Keratinocyte (primary cell): Measurements from ENCODE around the gene CLCN2. TPM values are rescaled to one million over a fixed set of nuclear protein-coding genes. Genes with fewer than 3 reads are reported as not detected.

ENCODE experiments used
- DNase-seq: peaks from one replicate; pipeline ENCODE4 v3.0.0-alpha.2; 2011; ENCODE audit warnings: low read depth, missing footprints, low spot score
- FAIRE-seq: peaks from 2 replicates; lab custom pipeline; 2011; peaks lifted over from hg19 to GRCh38; lab: Jason Lieb, UNC
- H2AFZ ChIP-seq: 2 replicates; pipeline ENCODE4 v1.6.0; 2012; ENCODE audit warnings: low read length, control low read depth, inconsistent platforms; ENCODE audit not compliant: control insufficient read depth
- H3K27ac ChIP-seq: 2 replicates; pipeline ENCODE4 v1.5.1; 2011; ENCODE audit warnings: low read length; ENCODE audit not compliant: control insufficient read depth, insufficient read depth
- H3K27me3 ChIP-seq: 3 replicates; pipeline ENCODE4 v1.6.0; 2011; ENCODE audit warnings: low read length; ENCODE audit not compliant: control insufficient read depth, insufficient read depth; ENCODE audit errors: extremely low read depth
- H3K36me3 ChIP-seq, 2 experiments: 2 replicates in 1 of 2; 3 replicates in 1 of 2; pipeline ENCODE4 v1.5.1; 2011; ENCODE audit warnings: low read length in 2 of 2, mild to moderate bottlenecking in 1 of 2; ENCODE audit not compliant: control insufficient read depth in 2 of 2, insufficient read depth in 2 of 2; ENCODE audit errors: extremely low read depth in 1 of 2
- H3K4me1 ChIP-seq: 3 replicates; pipeline ENCODE4 v1.5.1; 2011; ENCODE audit warnings: low read length; ENCODE audit not compliant: control insufficient read depth, insufficient read depth; ENCODE audit errors: extremely low read depth
- H3K4me2 ChIP-seq: 3 replicates; pipeline ENCODE4 v1.6.0; 2011; ENCODE audit warnings: low read depth, low read length; ENCODE audit not compliant: control insufficient read depth, insufficient read depth; ENCODE audit errors: extremely low read depth
- H3K4me3 ChIP-seq, 3 experiments: fragments of 200-600 bp in 1 of 3; sonication (generic) in 1 of 3; 2 replicates in 2 of 3; 3 replicates in 1 of 3; pipeline ENCODE4 v1.5.1; 2011 to 2016; ENCODE audit warnings: low read length in 3 of 3, mild to moderate bottlenecking in 3 of 3, control low read depth in 2 of 3, inconsistent platforms in 1 of 3, low read depth in 1 of 3, mixed read lengths in 1 of 3, mixed run types in 1 of 3, moderate library complexity in 1 of 3; ENCODE audit not compliant: control insufficient read depth in 2 of 3, insufficient read depth in 2 of 3; ENCODE audit errors: extremely low read depth in 1 of 3
- H3K79me2 ChIP-seq: 2 replicates; pipeline ENCODE4 v1.6.0; 2012; ENCODE audit warnings: low read length; ENCODE audit not compliant: control insufficient read depth, insufficient read depth
- H3K9ac ChIP-seq: 3 replicates; pipeline ENCODE4 v1.6.0; 2011; ENCODE audit warnings: low read length; ENCODE audit not compliant: control insufficient read depth, insufficient read depth; ENCODE audit errors: extremely low read depth
- H3K9me1 ChIP-seq: 3 replicates; pipeline ENCODE4 v1.6.0; 2011; ENCODE audit warnings: low read length; ENCODE audit not compliant: control insufficient read depth, insufficient read depth; ENCODE audit errors: extremely low read depth
- H3K9me3 ChIP-seq: 2 replicates; pipeline ENCODE4 v1.5.1; 2012; ENCODE audit warnings: low read depth, low read length; ENCODE audit not compliant: control insufficient read depth
- H4K20me1 ChIP-seq: 3 replicates; pipeline ENCODE4 v1.6.0; 2011; ENCODE audit warnings: low read length; ENCODE audit not compliant: control insufficient read depth, insufficient read depth; ENCODE audit errors: extremely low read depth
- EZH2 ChIP-seq: IDR thresholded peaks from one replicate; pipeline ENCODE4 v1.6.1; 2012; ENCODE audit warnings: inconsistent platforms, mild to moderate bottlenecking, low read length, moderate library complexity
- dilution Hi-C: fragments of 300-500 bp; cut with MboI; formaldehyde crosslinking; loops from one replicate; pipeline ENCODE4 v1.7.0; 2020; ENCODE audit warnings: low sequenced_read_pairs; ENCODE audit not compliant: extremely low pct_ligation_motif_present
- polyA plus RNA-seq, 5 experiments: library from polyadenylated mRNA; depleted of rRNA in 3 of 5; stranded (reverse) in 3 of 5; stranded (forward) in 1 of 5; unstranded in 1 of 5; fragments of >200 nt; gene quantifications; 1 replicate in 1 of 5; 2 replicates in 3 of 5; 3 replicates in 1 of 5; pipeline versions ENCODE4 v1.2.1 to v1.2.3, GENCODE V29; 2011 to 2012; ENCODE audit warnings: missing spikeins in 2 of 5, low read depth in 1 of 5, low replicate concordance in 1 of 5
- TF ChIP-seq, protein P1 (sequence below), 3 experiments: IDR thresholded peaks in 1 of 3; conservative IDR thresholded peaks in 1 of 3; optimal IDR thresholded peaks in 1 of 3; 2 replicates in 2 of 3; 3 replicates in 1 of 3; pipeline versions ENCODE3 to v1.5.1; 2011; ENCODE audit warnings: low read length in 3 of 3, mild to moderate bottlenecking in 3 of 3, moderate library complexity in 2 of 3, control low read depth in 1 of 3, inconsistent platforms in 1 of 3; ENCODE audit not compliant: insufficient read depth in 2 of 3; ENCODE audit errors: extremely low read depth in 1 of 3

The CLCN2 gene
- polyA plus RNA-seq, 1 donor (not counting 4 experiments of a cell fraction or from before 2014, with no cell fraction given): 3.1 TPM

DNA sequence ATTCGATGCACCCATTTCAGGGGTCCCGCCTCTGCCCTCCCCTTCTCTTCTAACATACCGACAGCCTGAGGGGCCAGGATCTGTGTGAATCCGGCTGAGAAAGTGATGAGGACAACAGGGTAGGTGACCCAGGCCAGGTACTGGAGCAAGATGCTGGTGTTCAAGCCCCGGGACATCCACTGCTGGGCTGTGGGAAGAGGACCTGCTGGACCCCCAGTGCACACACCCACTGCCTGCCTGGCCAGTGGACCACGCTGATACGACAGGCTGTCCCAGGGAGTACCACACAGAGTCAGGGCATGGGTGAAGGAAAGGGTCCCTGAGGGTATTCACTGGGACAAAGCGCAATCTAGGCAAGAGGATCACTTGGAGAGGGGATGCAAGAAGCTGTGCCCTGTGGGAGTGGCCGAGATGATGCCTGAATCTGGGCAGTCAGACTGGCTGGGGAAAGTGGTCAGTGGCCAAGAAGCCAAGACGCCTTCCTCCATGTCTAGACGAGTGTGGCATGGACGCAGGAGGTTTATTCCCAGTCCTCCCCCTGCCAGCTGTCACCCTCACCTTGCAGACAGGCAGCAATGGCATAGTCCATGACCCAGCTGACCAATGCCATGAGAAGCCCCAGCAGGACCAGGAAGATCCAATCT is 3.2 kb downstream of the CLCN2 start:
- peaks cover 2% of the 10 kb centered on the region for H3K79me2 ChIP-seq
- DNase-seq: no peak
- TF ChIP-seq EZH2: no peak
- TF ChIP-seq, protein P1, sequence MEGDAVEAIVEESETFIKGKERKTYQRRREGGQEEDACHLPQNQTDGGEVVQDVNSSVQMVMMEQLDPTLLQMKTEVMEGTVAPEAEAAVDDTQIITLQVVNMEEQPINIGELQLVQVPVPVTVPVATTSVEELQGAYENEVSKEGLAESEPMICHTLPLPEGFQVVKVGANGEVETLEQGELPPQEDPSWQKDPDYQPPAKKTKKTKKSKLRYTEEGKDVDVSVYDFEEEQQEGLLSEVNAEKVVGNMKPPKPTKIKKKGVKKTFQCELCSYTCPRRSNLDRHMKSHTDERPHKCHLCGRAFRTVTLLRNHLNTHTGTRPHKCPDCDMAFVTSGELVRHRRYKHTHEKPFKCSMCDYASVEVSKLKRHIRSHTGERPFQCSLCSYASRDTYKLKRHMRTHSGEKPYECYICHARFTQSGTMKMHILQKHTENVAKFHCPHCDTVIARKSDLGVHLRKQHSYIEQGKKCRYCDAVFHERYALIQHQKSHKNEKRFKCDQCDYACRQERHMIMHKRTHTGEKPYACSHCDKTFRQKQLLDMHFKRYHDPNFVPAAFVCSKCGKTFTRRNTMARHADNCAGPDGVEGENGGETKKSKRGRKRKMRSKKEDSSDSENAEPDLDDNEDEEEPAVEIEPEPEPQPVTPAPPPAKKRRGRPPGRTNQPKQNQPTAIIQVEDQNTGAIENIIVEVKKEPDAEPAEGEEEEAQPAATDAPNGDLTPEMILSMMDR (optimal IDR thresholded peaks at IDR 0.05 in 1 of 3, IDR thresholded peaks at IDR 0.05 in 1 of 3, conservative IDR thresholded peaks at IDR 0.05 in 1 of 3; ENCODE audit: extremely low read depth in 1 of 3, insufficient read depth in 2 of 3, low read length in 3 of 3): no peak
- H2AFZ ChIP-seq: no peak overlapping the region
- H3K4me3 ChIP-seq: no peak overlapping the region
- H3K27ac ChIP-seq: no peak overlapping the region
- H3K9me1 ChIP-seq: no peaks in the 10 kb centered on the region
- H3K9ac ChIP-seq: no peak overlapping the region
- peaks cover 3 to 9% of the 10 kb centered on the region in 2 experiments for H3K36me3 ChIP-seq
- H3K4me1 ChIP-seq: peaks cover 9% of the 10 kb centered on the region
- H3K4me2 ChIP-seq: no peak overlapping the region
- no peaks in the 10 kb centered on the region for H3K27me3 ChIP-seq
- H4K20me1 ChIP-seq: no peaks in the 10 kb centered on the region
- H3K9me3 ChIP-seq: no peaks in the 10 kb centered on the region
- no peak for FAIRE-seq
- dilution Hi-C loops: no loop called here

DNA sequence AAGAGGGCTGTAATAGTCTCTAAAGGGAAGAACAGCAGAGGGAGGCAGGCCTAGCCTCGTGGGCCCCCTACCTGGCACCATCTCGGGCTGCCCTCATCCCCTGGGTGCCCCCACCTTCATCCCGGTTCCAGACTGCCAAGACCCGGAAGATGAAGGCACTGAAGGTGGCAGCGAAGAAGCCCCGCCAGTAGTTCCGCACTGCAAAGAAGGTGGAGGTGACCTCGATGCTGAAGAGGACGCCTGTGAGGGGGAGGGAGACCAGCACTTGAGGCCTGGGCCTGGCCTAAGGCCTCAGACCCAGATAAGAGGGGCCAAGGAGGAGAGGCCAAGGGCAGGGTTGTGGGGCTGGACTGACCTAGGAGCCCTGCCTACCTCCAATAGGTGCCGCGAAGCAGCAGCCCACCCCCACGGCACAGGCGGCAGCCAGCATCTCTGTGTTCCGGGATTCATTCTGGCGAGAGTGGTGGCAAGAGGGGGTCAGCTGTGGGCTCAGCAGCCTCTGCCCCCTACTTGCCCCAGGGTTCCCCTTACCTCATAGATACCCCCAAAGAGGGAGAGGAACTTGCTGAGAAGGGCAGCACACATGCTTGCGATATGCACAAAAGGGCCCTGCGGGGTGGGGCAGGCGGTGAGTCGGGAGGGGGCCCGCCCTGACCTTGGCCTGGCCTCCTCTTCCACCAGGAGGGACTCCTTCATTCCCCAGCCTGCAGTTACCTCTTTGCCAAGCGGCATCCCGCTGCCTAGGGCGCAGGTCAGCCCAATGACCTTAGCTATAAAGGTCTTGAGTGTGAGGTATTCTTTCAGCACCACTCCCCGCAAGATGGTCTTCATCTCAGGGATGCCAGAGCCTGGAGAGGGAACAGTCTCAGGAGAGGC is 3.9 kb downstream of the CLCN2 start:
- Histone ChIP-seq H3K4me1 (peaks cover 9% of the 10 kb centered on the region), H2AFZ (no peak overlapping the region), H3K36me3 (peaks cover 4 to 11% of the 10 kb centered on the region in 2 experiments), H3K9me1 (no peaks in the 10 kb centered on the region), H3K27me3 (no peaks in the 10 kb centered on the region), H3K4me2 (no peak overlapping the region), H3K27ac (no peak overlapping the region), H3K4me3 (no peak overlapping the region), H4K20me1 (no peaks in the 10 kb centered on the region), H3K9ac (no peak overlapping the region), H3K79me2 (peaks cover 1% of the 10 kb centered on the region), H3K9me3 (no peaks in the 10 kb centered on the region)
- FAIRE-seq (no peak), DNase-seq (no peak)
- dilution Hi-C loops: no loop called here
- TF ChIP-seq EZH2: no peak
- TF ChIP-seq, protein P1 (optimal IDR thresholded peaks at IDR 0.05 in 1 of 3, IDR thresholded peaks at IDR 0.05 in 1 of 3, conservative IDR thresholded peaks at IDR 0.05 in 1 of 3; ENCODE audit: extremely low read depth in 1 of 3, insufficient read depth in 2 of 3, low read length in 3 of 3): no peak
